ENCODE results near the gene SHROOM1. TPM values are rescaled to one million over a fixed set of nuclear protein-coding genes. Genes with fewer than 3 reads are reported as not detected.

Gene SHROOM1
- total and polyA plus RNA-seq, 2 donors (not counting 1 experiment from before 2014, with no cell fraction given) = 1.3 to 2.3 TPM

DNA sequence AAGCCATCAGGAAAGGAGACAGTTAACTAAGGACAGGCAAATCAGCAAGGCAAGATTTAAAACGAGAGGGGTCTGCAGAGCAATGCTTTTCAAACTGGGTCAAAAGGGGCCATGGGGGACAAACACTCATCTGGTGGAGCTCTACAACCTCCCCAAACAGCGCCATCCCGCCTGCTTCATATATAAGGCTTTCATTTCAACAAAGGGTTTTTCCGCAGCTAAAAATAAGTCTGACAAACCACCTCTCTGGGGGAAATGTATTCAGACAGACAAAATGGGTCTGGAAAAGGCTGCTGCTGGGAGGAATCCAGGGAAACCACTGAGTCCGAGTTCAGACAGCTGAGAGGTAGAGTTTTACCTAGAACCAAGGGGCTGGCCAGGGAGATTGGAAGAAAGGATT is 45.1 kb downstream of the SHROOM1 start:
- ChIA-PET CTCF (interaction anchor here (0.7 kb wide), 1 partner anchor 34 kb away, joined by 3 read pairs; no protein-coding TSS in a partner anchor), POLR2A (interaction anchor here (0.6 to 0.7 kb wide), 2 partner anchors 61 to 251 kb away, joined by 3 to 9 read pairs; no protein-coding TSS in a partner anchor)
- ATAC-seq (ENCODE audit: low read depth) (no peak), DNase-seq (no peak)
- H3K27me3 ChIP-seq (replicated peaks in 1 of 4; ENCODE audit: control extremely low read depth in 1 of 4, control insufficient read depth in 3 of 4, insufficient read depth in 4 of 4, low read length in 3 of 4) = peaks cover 0 to 25% (median 17%) of the 10 kb centered on the region in 4 experiments
- no peaks in the 10 kb centered on the region for H4K20me1 ChIP-seq (ENCODE audit: control insufficient read depth, insufficient read depth, low read length, poor library complexity, severe bottlenecking)
- no peaks in the 10 kb centered on the region for H3K9me3 ChIP-seq (ENCODE audit: control extremely low read depth in 1 of 3, control insufficient read depth in 2 of 3, insufficient read depth in 1 of 3, low read length in 2 of 3)
- TF ChIP-seq CTCF (IDR thresholded peaks at IDR 0.05) = no peak
- TF ChIP-seq EZH2 (IDR thresholded peaks at IDR 0.05; ENCODE audit: borderline replicate concordance, insufficient read depth, low read depth, low read length, poor library complexity, severe bottlenecking) = no peak
- no peak overlapping the region for H3K27ac Mint-ChIP-seq
- no peak overlapping the region for H3K27ac ChIP-seq (ENCODE audit: low read length in 2 of 2)
- no peaks in the 10 kb centered on the region for H3K36me3 ChIP-seq (replicated peaks in 1 of 2; ENCODE audit: control extremely low read depth in 1 of 2, control insufficient read depth in 1 of 2, extremely low read depth in 1 of 2, insufficient read depth in 2 of 2, low read length in 1 of 2)
- no peaks in the 10 kb centered on the region for H3K4me1 ChIP-seq (ENCODE audit: control insufficient read depth in 2 of 2, insufficient read depth in 2 of 2, low read length in 2 of 2)
- H3K4me1 Mint-ChIP-seq = no peaks in the 10 kb centered on the region
- H3K27me3 Mint-ChIP-seq = peaks cover 34% of the 10 kb centered on the region
- H3K4me3 Mint-ChIP-seq = no peak overlapping the region
- no peak overlapping the region for H3K4me2 ChIP-seq (replicated peaks; ENCODE audit: low read depth, low read length, poor library complexity, severe bottlenecking)
- intact Hi-C loops (cut with micrococcal nuclease) = no loop called here
- 59% methylated on average over 2 of the region's 5 CpGs for WGBS (ENCODE audit: insufficient coverage)
- no peak overlapping the region for H2AFZ ChIP-seq (ENCODE audit: insufficient read depth, low read depth, low read length, poor library complexity, severe bottlenecking)
- no peak overlapping the region for H3K4me3 ChIP-seq (ENCODE audit: control extremely low read depth in 1 of 5, extremely low read depth in 1 of 5, insufficient read depth in 1 of 5, low read depth in 2 of 5, low read length in 4 of 5)
- no peaks in the 10 kb centered on the region for H3K79me2 ChIP-seq (ENCODE audit: control insufficient read depth, insufficient read depth, low read length)
- no peak overlapping the region for H3K9ac ChIP-seq (ENCODE audit: low read length)
- no peaks in the 10 kb centered on the region for H3K9me3 Mint-ChIP-seq (ENCODE audit: insufficient read depth)

DNA sequence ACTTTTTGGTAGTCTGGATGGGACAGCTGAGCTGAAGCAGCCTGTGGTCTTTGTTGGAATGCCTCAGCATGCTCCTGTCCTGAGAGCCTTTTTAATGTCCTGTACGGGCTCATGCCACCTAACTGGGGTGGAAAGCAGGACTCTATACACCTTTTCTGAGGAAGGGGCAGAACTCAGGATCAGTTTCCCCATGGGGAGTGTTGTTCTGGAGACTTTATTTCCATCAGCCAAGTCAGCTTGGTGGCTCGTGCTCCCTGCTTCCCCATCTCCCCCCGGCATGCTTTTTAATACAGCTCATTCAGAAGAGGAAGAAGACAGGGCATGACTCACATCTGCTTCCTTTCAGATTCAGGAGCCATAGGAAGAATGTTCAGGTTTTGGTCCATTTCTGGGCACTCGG is 48.3 kb downstream of the SHROOM1 start:
- POLR2A ChIA-PET = no interaction called here
- intact Hi-C loops (cut with micrococcal nuclease) = no loop called here
- Histone ChIP-seq H3K27ac (ENCODE audit: low read length in 2 of 2) (no peak overlapping the region), H3K9me3 (ENCODE audit: control extremely low read depth in 1 of 3, control insufficient read depth in 2 of 3, insufficient read depth in 1 of 3, low read length in 2 of 3) (peaks cover 0 to 9% (median 2%) of the 10 kb centered on the region in 3 donors), H3K79me2 (ENCODE audit: control insufficient read depth, insufficient read depth, low read length) (no peaks in the 10 kb centered on the region), H3K4me2 (replicated peaks; ENCODE audit: low read depth, low read length, poor library complexity, severe bottlenecking) (no peak overlapping the region), H3K4me1 (ENCODE audit: control insufficient read depth in 2 of 2, insufficient read depth in 2 of 2, low read length in 2 of 2) (peaks cover 9 to 10% of the 10 kb centered on the region in 2 donors), H4K20me1 (ENCODE audit: control insufficient read depth, insufficient read depth, low read length, poor library complexity, severe bottlenecking) (no peaks in the 10 kb centered on the region), H3K4me3 (ENCODE audit: control extremely low read depth in 1 of 5, extremely low read depth in 1 of 5, insufficient read depth in 1 of 5, low read depth in 2 of 5, low read length in 4 of 5) (no peak overlapping the region), H3K27me3 (replicated peaks in 1 of 4; ENCODE audit: control extremely low read depth in 1 of 4, control insufficient read depth in 3 of 4, insufficient read depth in 4 of 4, low read length in 3 of 4) (peaks cover 2 to 49% (median 40%) of the 10 kb centered on the region in 4 experiments), H3K9ac (ENCODE audit: low read length) (no peak overlapping the region), H2AFZ (ENCODE audit: insufficient read depth, low read depth, low read length, poor library complexity, severe bottlenecking) (no peak overlapping the region), H3K36me3 (replicated peaks in 1 of 2; ENCODE audit: control extremely low read depth in 1 of 2, control insufficient read depth in 1 of 2, extremely low read depth in 1 of 2, insufficient read depth in 2 of 2, low read length in 1 of 2) (no peaks in the 10 kb centered on the region)
- 30% methylated on average over 2 of the region's 4 CpGs for WGBS (ENCODE audit: insufficient coverage)
- CTCF ChIA-PET = interaction anchor here (0.6 kb wide), 1 partner anchor 371 kb away, joined by 4 read pairs; no protein-coding TSS in a partner anchor
- TF ChIP-seq EZH2 (IDR thresholded peaks at IDR 0.05; ENCODE audit: borderline replicate concordance, insufficient read depth, low read depth, low read length, poor library complexity, severe bottlenecking) (no peak), CTCF (IDR thresholded peaks at IDR 0.05) (no peak)
- ATAC-seq (ENCODE audit: low read depth) = no peak
- peaks cover 51% of the 10 kb centered on the region for H3K27me3 Mint-ChIP-seq
- DNase-seq = no peak
- no peak overlapping the region for H3K27ac Mint-ChIP-seq
- H3K4me3 Mint-ChIP-seq = no peak overlapping the region
- H3K9me3 Mint-ChIP-seq (ENCODE audit: insufficient read depth) = no peaks in the 10 kb centered on the region
- H3K4me1 Mint-ChIP-seq = peaks cover 8% of the 10 kb centered on the region

Data from B cell (primary cell).